ENCODE data around the gene NAV2.
A peak's percentile ranks its signal among the peaks of the same experiment; 100 is the strongest.

NAV2 gene, protein sequence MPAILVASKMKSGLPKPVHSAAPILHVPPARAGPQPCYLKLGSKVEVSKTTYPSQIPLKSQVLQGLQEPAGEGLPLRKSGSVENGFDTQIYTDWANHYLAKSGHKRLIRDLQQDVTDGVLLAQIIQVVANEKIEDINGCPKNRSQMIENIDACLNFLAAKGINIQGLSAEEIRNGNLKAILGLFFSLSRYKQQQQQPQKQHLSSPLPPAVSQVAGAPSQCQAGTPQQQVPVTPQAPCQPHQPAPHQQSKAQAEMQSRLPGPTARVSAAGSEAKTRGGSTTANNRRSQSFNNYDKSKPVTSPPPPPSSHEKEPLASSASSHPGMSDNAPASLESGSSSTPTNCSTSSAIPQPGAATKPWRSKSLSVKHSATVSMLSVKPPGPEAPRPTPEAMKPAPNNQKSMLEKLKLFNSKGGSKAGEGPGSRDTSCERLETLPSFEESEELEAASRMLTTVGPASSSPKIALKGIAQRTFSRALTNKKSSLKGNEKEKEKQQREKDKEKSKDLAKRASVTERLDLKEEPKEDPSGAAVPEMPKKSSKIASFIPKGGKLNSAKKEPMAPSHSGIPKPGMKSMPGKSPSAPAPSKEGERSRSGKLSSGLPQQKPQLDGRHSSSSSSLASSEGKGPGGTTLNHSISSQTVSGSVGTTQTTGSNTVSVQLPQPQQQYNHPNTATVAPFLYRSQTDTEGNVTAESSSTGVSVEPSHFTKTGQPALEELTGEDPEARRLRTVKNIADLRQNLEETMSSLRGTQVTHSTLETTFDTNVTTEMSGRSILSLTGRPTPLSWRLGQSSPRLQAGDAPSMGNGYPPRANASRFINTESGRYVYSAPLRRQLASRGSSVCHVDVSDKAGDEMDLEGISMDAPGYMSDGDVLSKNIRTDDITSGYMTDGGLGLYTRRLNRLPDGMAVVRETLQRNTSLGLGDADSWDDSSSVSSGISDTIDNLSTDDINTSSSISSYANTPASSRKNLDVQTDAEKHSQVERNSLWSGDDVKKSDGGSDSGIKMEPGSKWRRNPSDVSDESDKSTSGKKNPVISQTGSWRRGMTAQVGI (N-terminal part only)

DNA sequence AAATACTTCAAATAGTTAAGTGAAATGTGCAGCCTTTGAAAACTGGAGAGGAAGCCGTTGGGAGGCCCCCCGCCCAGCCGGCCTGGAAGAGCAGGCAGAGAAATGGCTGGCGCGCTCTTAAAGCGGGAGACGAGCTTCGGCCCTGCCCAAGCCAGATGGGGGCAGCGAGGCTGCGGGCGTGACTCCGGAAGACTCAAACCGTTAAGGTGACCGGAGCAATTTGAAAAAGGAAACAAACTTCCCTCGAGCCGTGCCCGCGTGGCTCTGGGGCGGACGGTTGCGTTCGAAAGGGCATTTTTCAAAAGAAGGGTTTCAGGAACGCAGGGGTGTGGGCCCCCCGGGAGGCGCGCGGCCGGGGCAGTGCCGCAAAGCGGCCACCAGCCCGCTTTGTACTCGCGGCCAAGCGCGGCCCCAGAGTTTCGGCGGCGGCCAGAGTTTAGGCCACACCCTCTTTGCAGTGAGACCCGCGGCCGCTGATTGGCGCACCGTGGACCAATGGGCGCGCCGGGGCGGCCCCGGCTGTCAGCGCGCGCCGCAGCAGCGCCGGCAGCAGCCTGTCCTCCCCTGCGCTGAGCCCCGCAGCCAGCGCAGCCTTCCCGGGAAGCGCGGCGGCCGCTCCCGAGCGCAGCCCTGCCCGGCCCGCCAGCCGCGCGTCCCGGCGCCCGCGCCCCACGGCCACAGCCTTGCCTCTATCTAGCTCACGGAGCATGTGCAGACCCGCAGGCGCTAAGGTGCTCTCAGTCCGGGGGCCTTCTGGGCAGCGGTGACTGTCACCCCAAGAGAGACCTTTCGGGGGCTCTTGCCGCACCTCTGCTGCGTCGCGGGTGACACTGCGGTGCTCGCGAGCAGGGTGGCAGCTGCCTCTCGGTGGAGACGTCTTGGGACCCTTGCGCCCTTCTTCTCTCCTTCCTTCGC lies at the start of gene NAV2:
Gene NAV2 (plus strand): TSS at position 557 of the 915 bp plus-strand sequence. CDS start 859 bp downstream, outside the sequence.
- DNase-seq, result peak; percentile 94

DNA sequence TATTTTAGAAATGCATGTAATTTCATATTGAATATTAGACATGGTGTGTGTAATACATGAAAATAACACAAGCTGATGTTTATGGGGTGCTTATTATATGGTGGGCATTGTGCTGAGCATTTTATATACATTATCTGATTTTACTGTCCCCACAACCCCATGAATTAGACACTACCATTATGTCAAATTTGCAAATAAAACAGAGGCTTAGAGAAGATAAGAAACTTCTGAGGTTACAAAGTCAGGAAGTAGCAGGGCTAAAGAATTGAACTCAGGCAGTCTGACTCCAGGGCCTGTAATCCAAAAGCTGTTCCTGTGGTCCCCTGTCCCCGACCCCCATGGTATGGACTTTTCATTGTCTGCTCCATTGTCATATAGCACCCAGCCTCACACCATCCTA lies 49.4 kb upstream of the NAV2 start:
- DNase-seq, result no peak

DNA sequence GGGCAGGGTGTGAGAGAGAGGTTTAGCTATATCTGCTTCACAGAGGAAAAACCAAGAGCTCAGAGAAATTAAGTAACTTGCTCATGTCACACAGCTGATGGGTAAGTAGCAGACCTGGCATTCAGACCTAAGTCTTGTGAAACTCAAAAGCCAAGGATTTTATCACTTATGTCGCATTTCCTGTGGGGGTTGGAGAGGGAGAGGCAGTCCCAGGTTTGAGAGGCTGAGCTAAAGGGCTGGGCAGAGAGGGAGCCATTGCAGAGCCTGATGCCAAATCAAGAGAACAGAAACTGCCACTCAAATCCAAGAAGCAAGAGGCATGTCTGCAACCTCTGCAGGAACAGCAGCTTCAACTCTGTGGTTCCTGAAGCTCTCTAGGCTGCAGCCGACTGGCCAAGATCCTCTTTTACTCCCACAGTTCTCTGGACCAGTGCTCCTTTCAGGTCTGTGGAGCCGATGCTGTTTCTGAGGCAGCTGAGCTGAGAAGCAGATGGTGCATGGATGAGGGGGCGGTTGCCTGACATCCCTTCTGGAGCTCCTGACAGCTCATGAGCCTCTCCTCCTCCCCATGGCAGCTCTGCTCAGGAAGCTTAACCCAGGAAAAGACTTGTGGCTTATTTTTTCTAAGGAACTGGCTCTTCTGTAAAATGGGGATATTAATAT lies 47.6 kb upstream of the NAV2 start:
- peak; percentile 38 for DNase-seq

DNA sequence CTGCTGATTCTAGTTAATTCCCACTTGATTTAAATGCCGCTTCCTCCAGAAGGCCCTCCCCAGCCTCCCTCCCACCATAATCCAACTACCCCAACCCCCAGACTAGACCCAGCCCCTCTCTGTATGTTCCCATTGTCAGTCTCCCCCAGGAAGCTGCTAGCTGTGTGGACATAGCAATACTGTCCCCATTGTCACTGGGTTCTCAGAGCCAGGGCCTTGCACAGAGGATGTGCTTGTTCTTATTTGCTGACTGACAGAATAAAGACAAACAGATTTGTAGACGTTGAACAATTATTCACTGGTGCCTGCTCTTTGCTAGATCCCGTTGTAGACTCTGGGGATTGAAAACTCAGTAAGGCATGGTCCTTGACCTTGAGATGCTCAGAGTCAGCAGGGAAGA lies 45.7 kb upstream of the NAV2 start:
- no peak for DNase-seq

DNA sequence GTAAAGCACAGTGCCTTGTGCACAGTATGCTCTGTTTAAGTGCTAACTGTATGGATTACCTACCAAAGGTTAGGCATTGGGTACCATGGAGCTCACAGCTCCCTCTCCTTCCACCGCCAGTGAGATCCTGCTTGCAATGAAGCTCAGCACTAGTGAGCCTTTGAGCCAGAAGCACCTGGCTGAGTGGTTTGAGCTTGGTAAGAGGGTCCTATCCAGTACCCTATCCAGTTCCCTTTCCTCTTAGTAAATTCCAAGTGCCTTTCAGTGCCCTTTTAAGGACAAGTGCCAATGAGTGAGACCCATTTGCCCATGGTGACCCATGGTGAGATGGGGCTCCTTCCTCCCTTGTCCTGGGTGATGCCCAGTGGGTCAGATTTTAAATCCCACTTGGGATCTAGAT lies 43.1 kb upstream of the NAV2 start:
- DNase-seq, result no peak

DNA sequence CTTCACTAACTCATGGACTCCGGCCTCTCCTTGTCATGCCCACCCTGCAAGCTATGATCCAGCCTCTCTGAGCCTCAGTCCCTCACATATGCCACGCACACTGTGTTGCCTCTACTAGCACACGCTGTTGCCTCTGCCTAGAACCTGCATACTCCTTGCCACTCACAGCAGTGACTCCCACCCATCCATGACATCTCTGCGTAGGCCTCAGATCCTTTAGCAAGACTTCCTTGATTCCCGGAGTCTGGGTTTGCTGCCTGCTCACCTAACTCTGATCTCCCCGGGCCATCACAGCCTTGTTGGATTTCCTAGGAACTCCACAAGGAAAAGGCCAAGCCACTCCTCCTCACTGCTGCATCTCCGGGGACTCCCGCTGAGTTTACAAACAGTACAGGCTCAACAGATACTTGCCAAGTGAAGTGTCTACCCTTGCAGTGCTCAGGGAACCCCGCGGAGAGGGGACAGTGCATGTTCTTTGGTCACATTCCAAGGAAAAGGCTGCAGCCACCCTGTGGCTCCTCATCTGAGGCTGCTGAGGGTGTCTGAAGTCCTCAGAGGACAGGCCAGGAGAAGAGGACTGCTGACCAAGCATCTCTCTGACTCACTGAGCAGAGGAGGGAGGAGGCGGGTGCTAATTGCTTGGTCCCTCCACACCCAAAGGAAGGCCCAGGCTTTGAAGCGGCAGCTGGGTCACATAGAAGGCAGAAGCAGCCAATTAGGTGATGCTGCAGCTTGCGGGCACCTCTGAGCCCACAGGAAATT lies 42.4 kb upstream of the NAV2 start:
- DNase-seq, result no peak

DNA sequence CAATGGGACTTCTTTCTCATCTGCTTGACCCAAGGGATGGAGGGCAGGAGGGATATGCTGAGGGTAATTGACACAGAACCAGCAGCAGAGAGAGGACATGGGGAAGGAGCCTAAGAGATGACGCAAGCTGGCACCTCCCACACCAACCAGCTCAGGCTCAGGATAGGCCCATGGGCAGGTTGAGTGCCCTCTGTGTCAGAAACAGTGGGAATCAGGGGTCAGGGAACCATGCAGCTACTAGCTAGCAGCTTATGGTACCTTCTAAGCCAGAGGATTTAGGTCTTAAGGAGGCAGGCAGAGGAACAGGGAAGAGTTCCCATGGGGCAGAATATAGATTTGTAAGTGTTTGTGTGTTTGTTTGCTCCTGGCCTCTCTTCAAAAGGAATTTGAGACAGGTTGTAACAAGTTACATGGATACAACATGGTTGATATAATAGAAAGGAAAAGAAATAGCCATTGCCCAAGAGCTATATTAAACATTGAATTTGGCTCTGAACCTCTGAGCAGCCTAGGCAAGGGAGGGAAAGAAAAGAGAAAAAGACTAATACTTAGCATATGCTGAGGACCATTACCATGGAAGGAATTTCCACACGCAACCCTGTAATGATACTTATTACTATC lies 39.9 kb upstream of the NAV2 start:
- DNase-seq, result no peak

DNA sequence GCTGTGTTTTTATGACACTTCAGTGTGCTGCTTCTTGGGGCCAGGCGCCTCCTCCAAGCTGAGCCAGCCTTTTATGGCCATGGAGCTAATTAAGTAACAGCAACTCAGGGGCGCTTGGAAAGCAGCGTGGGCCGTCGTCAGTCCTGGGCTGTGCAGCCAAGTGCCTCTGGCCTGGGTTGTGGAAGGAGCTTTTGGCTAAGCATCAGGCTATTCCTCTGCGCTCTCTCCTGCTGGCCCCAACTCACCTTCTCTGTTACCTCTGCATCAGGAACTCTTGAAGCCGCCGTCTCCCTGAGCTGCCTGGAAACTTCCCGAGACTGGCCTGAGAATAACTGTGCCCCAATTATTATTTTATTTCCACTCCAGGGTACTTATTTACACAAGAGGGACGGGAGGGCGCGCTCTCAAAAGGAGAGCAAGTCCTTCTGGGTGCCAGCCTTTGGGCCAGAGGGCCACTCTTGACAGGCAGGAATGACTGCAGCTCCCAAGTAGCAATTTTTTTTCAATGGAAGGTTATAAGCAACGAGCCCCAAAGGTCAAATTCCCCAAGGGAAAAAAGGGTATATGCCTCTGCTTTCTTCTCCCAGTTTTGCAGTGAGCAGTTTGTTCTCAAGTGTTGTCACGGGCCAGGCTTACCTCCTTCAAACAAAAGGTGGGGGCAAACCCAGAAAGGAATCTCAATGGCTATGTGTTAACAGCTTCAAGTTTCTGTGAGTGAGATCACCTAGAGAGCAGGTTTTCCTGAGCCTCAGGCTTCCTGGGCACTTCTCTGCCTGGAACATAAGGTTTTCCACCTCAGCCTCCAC lies 38.5 kb upstream of the NAV2 start:
- DNase-seq, result peak; percentile 83

DNA sequence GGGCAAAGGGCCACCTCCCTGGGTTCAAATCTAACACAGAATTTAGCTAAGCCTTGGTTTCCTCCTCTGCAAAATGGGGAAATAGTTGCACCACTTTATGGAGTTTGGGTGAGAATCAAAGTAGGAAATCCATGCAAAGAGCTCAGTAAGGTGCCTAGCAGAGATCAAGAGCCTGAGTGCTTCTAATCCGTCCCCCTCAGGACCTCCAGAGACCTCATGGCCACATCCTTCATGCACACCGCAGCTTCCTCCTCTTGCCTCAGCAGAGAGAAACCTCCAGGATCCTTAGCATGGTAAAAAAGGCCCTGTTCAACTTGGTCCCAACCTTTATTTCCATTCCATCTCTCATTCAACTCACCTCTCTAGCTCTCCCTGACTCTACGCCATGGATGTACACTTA lies 37.8 kb upstream of the NAV2 start:
- DNase-seq, result no peak

DNA sequence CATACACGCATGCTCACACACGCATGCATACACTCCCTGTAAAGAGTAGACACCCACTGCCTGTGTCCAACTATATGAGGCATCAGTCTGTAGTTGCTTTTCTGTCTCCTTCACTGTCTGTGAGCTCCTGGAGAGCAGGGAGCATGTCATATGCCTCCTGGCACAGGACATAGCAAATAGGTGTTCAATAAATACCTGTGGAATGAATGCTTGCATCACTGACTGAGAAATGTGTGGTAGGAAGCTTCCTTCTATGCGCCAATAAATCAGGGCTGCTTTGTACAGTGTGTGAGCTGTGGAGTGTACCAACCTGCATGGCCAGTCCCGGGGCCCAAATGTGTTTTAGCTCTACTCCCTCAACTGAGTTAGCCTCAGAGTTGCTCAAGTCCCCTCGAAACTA lies 37.2 kb upstream of the NAV2 start:
- DNase-seq, result no peak

DNA sequence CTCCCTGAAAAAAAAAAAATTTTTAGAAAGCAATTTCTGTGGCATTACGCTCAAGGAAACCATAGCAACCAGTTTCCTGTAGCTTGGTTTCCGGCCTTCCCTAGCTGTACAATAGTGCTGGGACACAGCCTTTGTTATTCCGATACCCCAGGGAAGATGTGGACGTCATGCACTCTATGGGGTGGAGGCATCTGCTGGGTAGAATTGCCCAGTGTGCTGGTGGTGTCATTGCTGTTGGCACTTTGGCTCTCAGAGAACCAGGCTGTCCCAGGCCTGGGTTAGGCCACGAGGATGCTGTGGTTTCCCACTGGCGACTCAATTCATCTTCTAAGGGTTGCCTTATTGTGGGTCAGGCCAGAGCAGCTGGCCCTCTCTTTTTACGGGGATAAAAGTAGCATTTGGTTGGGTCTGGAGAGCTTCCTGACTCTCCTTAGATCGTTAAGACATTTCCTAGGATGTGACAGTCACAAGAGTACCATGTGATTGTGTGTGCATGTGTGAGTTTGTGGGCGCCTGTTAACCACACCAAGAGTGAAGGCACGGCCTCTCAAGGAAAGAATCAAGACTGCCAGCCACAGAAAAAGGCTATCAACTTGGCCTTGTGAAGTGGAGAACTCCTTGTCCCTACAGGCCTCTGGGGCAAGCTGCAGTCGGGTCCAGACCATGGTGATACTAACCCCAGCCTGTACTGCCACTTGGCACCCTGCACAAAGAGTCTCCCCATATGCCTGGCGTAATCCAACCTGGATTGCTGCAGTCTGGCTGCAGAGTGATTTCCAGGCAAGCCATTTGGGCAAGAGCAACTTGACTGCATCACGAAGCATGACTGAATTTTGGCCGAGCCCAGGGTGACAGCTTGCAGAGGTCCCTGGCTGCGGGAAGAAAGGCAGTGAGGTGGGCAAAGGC lies 35.9 kb upstream of the NAV2 start:
- no peak for DNase-seq

DNA sequence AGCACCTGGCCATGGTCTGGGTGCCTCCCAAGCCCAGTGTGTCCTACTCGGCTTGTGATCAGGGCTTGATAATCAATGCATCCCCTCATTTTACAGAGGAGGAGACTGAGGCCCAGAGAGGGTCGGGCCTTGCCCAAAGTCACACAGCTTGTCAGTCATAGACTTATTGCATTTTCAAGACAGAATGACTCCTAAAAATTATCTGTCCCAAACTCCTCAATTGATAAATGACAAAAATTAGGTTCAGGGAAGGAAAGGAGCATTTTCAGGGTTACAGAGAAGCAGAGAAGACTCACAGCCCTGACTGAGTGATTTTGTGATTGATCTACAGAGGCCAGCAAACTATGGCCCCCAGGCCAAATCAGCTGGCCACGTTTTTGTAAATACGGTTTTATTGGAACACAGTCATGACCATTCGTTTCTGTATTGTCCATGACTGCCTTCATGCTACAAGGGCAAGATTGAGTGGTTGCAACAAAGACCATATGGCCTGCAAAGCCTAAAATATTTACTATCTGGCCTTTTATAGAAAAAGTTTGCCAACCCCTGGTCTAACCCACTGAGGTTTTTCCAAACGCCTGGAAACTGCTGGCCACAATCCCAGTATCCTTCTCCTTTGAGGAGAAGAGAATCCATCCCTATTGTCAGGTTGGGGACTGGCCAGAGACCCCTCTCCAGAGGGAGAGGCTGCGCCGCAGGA lies 35.1 kb upstream of the NAV2 start:
- DNase-seq, result no peak

DNA sequence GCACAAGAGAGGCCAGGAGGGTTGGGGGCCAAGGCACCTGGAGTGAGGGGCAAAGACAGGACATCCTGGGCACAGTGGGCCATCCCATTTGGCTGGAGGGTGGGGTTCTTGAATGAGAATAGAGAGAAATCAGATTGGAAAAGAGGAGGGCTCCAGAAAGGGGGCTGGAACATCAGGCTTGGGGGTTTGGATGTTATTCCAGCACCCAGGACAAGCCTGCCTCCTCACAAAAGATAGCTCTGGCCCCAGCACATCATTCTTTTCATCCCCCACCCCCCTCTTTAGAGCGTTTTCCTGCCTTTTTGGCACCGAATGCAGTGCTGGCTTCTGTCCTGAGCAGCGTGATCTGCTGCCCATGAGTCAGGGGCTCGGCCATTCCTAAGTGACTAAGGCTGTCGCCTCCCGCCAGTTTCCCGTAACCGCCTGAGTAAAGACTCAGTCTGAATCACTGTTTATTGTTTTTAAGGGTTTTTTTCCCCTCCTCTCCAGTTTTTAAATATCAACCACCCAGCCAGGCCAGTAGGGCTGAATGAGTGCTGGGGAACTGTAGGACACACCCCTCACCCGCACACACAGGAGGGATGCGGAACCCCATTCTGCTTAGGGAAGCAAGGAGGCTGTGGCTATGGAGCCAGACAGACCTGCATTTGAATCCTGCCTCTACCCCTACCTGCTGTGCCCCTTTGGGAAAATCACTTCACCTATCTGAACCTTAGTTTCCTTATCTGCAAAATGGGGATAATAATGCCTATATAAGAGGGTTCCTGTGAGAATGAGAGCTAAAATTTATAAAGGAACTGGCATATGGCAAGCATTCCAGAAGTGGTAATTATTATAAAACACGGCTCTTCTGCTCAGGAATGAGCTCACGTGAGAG lies 32.4 kb upstream of the NAV2 start:
- DNase-seq, result peak; percentile 56

DNA sequence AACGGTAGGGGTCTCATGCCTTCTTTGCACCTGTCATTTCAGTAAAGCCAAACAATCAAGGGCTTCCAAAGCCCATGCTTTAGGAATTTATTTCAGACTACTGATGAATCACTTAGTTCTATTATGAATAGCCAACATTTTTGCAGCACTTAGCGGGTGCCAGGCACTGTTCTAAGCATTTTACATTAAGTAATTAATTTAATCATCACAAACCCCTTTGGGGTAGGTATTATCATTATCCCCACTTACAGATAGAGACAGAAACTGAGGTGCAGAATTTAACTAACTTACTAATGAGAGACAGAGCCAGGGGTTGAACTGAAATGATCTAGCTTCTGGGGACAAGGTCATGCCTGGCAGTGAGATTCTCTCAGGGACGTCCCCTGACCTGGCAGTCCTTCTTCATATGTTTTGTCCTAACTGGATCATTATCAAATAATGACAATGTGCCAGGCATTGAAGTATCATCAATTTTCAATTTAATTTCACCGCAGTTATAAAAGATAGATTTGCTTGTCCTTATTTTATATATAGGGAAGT lies 31.7 kb upstream of the NAV2 start:
- no peak for DNase-seq

DNA sequence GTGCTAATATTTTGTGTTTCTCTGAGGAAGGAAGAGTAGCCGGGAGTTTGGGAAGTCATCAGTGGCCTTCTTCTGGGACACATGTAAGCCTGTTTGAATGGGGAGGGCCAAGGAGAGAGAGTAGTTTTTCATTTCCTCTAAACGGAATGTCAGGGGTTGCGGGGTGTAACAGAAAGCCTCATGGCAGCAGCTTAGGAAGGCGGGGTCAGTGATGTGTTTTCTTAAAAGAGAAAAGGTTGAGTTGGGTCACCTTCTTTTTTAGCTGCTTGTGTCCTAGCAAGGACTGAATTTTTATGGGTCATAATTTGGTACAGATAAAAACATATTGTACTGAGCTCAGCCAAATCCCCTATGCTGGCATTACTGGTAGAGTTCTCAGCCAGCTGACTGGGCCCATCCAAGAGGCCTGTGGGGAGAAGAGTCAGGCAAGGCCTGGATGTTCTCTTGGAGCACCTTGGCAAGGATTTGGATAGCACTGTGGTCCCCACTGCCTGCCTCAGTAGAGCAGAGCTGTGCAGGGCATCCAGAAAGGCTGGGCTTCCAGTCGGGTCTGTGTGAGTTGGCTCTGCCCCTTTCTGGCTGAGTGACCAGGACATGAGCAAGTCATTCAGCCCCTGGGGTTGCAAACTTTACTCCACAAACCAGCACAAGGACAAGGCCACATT lies 29.4 kb upstream of the NAV2 start:
- DNase-seq, result no peak

DNA sequence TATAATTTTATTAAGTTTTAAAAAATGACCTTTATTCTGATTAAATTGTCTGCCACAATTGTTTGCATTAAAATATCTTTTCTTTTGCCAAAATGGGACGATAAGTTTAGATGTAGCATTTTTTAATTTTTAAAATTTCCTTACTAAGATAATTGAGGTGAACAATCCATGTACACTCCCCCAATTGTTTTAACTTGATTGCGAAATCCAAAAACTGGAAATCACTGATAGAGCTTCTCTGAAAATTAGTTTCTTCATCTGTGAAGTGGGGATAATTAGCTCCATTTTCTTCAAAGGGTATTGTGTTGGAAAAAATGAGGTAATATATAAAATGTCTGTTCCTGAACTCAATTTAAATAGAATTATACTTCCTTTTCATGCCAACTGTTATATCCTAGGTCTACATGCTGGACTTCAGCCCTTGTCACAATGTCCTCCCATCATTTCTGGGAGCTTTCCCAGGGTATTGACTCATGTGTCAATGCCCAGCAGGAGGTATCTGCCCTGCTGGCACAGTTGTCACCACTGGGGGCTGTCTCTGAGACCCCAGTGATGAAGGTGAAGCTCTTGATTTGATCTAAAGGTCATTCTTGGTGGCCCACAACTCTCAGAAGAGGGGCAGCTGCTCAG lies 28.7 kb upstream of the NAV2 start:
- DNase-seq, result no peak

Measured in right hindlimb (tissue), 1 donor.